Ramos (cell line): ENCODE data around the gene ZKSCAN1.

Source experiments
- in situ Hi-C: fragments of 300-500 bp; cut with MboI; formaldehyde crosslinking; loops from one replicate; pipeline ENCODE4 v1.14.3; 2022; ENCODE audit warnings: low sequenced_read_pairs; ENCODE audit not compliant: unreplicated experiment

The ZKSCAN1 gene

DNA sequence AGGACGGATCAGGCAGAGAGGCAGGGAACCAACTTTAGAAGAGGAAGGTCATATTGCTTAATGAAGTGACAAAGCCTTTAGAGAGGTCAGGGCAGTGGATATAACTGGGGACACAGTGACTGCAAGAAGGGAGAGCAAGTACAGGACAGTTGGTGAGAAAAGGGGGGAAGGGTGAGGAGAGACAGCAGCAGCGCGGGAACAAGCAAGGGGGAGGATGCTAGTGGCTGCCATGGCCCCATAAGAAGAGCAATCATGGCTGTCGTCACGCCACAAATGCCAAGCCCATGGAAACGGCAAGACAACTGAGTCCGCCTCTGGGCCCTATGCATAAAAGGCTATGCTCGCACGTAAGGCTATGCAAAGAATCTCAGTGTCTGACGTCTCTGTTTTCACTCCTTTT lies 57.1 kb downstream of the ZKSCAN1 start:
- in situ Hi-C loops = no loop called here

DNA sequence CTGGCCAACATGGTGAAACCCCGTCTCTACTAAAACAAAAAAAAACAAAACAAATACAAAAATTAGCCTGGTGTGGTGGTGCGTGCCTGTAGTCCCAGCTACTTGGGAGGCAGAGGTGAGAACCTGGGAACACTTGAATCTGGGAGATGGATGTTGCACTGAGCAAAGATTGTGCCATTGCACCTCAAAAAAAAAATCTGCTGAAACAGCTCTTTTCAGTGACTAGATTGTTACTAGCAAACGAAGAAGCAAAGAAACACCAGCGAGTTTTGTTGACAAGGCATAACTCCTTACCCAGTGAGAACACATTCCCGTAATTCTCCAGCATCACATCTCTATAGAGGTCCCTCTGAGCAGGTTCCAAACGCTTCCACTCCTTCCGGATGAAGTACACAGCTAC lies 59.4 kb downstream of the ZKSCAN1 start:
- in situ Hi-C loops = no loop called here

DNA sequence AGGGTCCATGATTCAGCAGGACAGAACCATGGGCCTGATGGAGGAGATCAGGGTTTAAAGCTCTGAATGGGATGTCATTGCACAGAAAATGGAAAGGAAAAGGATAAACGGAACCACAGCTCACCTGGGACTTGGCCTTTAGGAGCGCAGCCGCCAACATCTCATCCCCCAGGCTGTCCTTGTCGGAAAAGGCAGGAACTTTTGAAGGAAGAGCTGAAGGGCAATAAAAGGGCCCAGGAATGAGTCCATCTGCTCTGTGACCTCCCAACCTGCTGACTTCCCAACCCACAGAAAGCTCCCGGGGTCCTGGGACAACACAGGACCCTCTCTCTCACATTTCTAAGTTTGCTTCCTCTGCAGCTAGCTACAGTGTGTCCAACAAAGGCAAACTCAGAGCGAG lies 60.0 kb downstream of the ZKSCAN1 start:
- in situ Hi-C loops = no loop called here

GRCh38 chr7:100077205-100077604 lies 61.8 kb downstream of the ZKSCAN1 start:
- in situ Hi-C loops = no loop called here

DNA sequence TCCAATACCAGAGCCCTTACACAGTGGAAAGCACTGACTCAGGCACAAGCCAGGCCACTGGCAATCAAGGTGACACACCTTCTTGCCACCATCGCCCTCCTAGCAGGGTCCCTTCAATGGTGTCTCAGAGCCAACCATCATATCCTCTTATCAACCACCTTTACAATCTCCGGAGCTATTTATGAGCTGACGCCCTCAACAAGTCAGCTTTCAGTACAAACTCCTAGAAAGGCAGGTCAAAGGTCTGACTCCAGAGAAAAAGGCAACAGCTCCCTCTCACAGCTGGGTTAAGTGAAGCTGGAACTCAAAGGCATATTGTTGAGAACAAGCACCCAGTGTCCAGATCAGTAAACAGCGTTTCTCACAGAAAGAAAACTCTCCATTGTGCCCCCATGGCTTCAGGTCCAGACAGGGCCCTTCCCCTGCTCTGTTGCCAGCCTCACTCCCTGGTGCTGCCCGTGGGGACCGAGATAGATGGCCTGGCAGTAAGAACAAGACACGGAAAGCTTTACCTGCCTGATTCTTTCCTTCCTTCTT lies 63.7 kb downstream of the ZKSCAN1 start:
- in situ Hi-C loops = no loop called here

GRCh38 chr7:100080907-100081534 lies 65.6 kb downstream of the ZKSCAN1 start:
- in situ Hi-C loops = no loop called here

DNA sequence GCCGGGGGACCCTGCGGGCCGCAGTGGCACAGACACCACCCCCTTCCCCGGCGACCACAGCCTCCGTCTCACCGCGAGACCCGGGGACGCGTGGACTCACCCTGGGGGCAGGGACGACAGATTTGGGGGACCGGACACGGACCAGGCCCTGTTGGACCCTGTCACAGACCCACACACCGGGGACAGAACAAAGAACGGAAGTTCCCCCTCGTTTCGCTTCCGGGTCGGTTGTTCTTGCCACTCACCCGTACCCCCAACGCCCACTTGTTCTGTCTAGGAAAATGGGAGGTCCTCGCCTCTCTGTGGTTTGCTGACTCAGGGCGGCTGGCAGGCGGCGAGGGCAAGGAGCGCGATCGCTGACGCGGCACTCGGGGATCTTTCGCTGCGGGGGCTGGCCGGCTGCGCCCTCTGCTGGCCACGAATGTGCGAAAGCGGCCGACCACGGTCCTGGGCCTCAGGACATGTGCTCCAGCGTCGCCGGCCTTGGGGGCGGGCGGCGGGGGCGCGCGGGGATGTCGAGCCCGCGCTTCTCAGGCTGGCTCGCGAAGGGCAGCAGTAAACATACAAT lies 66.2 kb downstream of the ZKSCAN1 start, which contains the start of gene ZNF3:
Gene ZNF3, minus strand, starts transcription at position 189 of the 568 bp plus-strand sequence. CDS start 4,366 bp downstream, outside the sequence.
- in situ Hi-C loops = no loop called here

DNA sequence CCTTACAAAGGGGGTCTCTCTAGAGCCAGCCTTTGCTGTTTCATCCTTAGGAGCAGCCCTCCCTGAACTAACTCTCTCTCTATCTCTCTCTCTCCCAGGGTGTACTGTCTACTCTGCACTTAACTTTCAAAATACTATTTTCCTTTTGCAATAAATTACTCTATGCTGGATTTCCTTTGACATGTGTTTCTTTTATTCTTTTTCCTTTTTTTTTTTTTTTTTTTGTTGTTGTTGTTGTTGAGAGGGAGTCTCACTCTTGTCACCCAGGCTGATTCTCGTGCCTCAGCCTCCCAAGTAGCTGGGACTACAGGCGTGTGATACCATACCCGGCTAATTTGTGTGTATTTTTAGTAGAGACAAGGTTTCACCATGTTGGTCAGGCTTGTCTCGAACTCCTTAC lies 67.6 kb downstream of the ZKSCAN1 start:
- in situ Hi-C loops = no loop called here

- in situ Hi-C loops = no loop called here
Observed at GRCh38 chr7:100085515-100085914, 70.1 kb downstream of the ZKSCAN1 start.

GRCh38 chr7:100087055-100087750 lies 71.8 kb downstream of the ZKSCAN1 start:
- in situ Hi-C loops = no loop called here

GRCh38 chr7:100088095-100088620 lies 72.8 kb downstream of the ZKSCAN1 start:
- in situ Hi-C loops = no loop called here

- in situ Hi-C loops = no loop called here
Observed at GRCh38 chr7:100088621-100089457, 73.4 kb downstream of the ZKSCAN1 start, which contains the start of gene COPS6. TSS of gene COPS6 (plus strand) at chr7:100088969. CDS start at chr7:100088991, 22 bp downstream.

DNA sequence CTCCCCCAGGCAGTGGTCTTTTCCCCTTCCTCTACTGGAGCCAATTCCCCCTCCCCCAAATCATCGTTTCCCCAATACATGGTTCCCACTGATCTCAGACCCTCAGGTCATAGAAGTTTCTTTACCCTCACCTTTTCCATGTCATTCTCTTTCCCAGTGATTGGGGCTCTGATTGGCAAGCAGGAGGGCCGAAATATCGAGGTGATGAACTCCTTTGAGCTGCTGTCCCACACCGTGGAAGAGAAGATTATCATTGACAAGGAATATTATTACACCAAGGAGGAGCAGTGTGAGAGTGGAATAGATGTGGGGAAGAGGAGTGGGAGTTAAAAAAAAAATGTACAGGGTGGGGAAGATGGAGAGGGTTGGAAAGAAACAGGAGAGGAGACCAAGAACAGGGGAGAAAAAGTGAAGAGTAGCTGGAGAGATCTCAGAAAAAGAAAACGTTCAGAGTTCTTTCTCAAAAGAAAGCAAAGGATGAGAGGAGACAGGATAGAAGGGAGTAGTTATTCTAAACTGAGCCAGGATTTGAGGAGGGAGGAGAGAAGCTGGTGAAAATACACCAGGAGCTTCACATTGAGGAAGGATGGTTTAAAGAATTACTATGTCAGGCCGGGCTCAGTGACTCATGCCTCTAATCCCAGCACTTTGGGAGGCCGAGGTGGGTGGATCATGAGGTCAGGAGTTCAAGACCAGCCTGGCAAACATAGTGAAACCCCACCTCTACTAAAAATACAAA lies 74.2 kb downstream of the ZKSCAN1 start:
- in situ Hi-C loops = no loop called here

GRCh38 chr7:100090527-100091410 lies 75.4 kb downstream of the ZKSCAN1 start:
- in situ Hi-C loops = no loop called here
